K562 (cell line): ENCODE measurements around the gene CHMP1A. TPM values are rescaled to one million over a fixed set of nuclear protein-coding genes. Genes with fewer than 3 reads are reported as not detected.

Experiments
- ARNT ChIP-seq, 2 experiments: fragments of 450-650 bp; IDR thresholded peaks; 2 replicates each; pipeline ENCODE4 v1.6.1; 2016; ENCODE audit warnings: mild to moderate bottlenecking in 1 of 2
- BCL6 ChIP-seq: fragments of 250-450 bp; sonication (Bioruptor Pico); IDR thresholded peaks from 2 replicates; pipeline ENCODE4 v1.4.0; 2020
- BCLAF1 ChIP-seq, 2 experiments: fragments of 450-650 bp in 1 of 2; IDR thresholded peaks; 2 replicates each; pipeline ENCODE4 v1.6.1; 2011 to 2017; ENCODE audit warnings: low read depth in 2 of 2, antibody characterized with exemption in 1 of 2, borderline replicate concordance in 1 of 2, low read length in 1 of 2, mild to moderate bottlenecking in 1 of 2, mixed read lengths in 1 of 2; ENCODE audit not compliant: control insufficient read depth in 1 of 2
- BCOR ChIP-seq: fragments of 450-650 bp; IDR thresholded peaks from 2 replicates; pipeline ENCODE4 v1.6.1; 2016
- BHLHE40 ChIP-seq: IDR thresholded peaks from 2 replicates; pipeline ENCODE4 v1.6.1; 2011; ENCODE audit warnings: low read length, improper control_type of control experiment
- CHD2 ChIP-seq: IDR thresholded peaks from 2 replicates; pipeline ENCODE4 v1.6.1; 2011; ENCODE audit warnings: low read depth, low read length
- CREB5 ChIP-seq: fragments of 250-450 bp; sonication (Bioruptor Pico); IDR thresholded peaks from 2 replicates; pipeline ENCODE4 v1.5.0; 2020; ENCODE audit warnings: mild to moderate bottlenecking
- CTBP1 ChIP-seq: fragments of 450-650 bp; IDR thresholded peaks from 2 replicates; pipeline ENCODE4 v1.6.1; 2016; ENCODE audit warnings: borderline replicate concordance
- HES1 ChIP-seq: fragments of 450-650 bp; IDR thresholded peaks from 2 replicates; pipeline ENCODE4 v1.6.1; 2016; ENCODE audit warnings: low read depth, mild to moderate bottlenecking, moderate library complexity
- HOMEZ ChIP-seq: fragments of 250-450 bp; sonication (Bioruptor Pico); IDR thresholded peaks from 2 replicates; pipeline ENCODE4 v1.4.0; 2020; ENCODE audit warnings: mild to moderate bottlenecking, moderate library complexity
- IRF2 ChIP-seq: sonication (generic); formaldehyde crosslinking; IDR thresholded peaks from 2 replicates; pipeline ENCODE4 v1.8.1; 2022; ENCODE audit warnings: mild to moderate bottlenecking, missing genetic modification reagents
- KLF13 ChIP-seq: fragments of 450-650 bp; IDR thresholded peaks from 2 replicates; pipeline ENCODE4 v1.6.1; 2016; ENCODE audit warnings: missing genetic modification characterization, low read depth, mild to moderate bottlenecking, missing compliant biosample characterization, moderate library complexity, borderline replicate concordance
- MAFF ChIP-seq: IDR thresholded peaks from 2 replicates; pipeline ENCODE4 v1.6.1; 2012; ENCODE audit warnings: low read length, improper control_type of control experiment
- PRMT5 ChIP-seq: sonication (generic); formaldehyde crosslinking; IDR thresholded peaks from 2 replicates; pipeline ENCODE4 v1.5.0; 2020; ENCODE audit warnings: missing genetic modification reagents
- RB1 ChIP-seq: fragments of 450-650 bp; IDR thresholded peaks from 2 replicates; pipeline ENCODE4 v1.6.1; 2017; ENCODE audit warnings: low read depth, mild to moderate bottlenecking
- RHOXF2B ChIP-seq: fragments of 250-450 bp; sonication (Bioruptor Pico); conservative IDR thresholded peaks from 2 replicates; pipeline ENCODE4 v1.5.1; 2021
- SNAPC5 ChIP-seq: fragments of 250-450 bp; sonication (Bioruptor Pico); IDR thresholded peaks from 2 replicates; pipeline ENCODE4 v1.8.0; 2021; ENCODE audit warnings: moderate library complexity, mild to moderate bottlenecking, inconsistent platforms
- TARDBP ChIP-seq: fragments of 450-650 bp; IDR thresholded peaks from 2 replicates; pipeline ENCODE4 v1.6.1; 2016
- ZBTB9 ChIP-seq: fragments of 450-650 bp; formaldehyde crosslinking; IDR thresholded peaks from 2 replicates; pipeline ENCODE4 v1.4.0; 2020; ENCODE audit warnings: mild to moderate bottlenecking, moderate library complexity
- ZNF224 ChIP-seq: sonication (generic); formaldehyde crosslinking; IDR thresholded peaks from 2 replicates; pipeline ENCODE4 v1.8.0; 2022; ENCODE audit warnings: mild to moderate bottlenecking, missing genetic modification reagents
- ZNF384 ChIP-seq: IDR thresholded peaks from 2 replicates; pipeline ENCODE4 v1.6.1; 2012; ENCODE audit warnings: low read depth, low read length, improper control_type of control experiment
- ZZZ3 ChIP-seq: fragments of 450-650 bp; IDR thresholded peaks from 2 replicates; pipeline ENCODE4 v1.6.1; 2016; ENCODE audit warnings: antibody characterized with exemption, mild to moderate bottlenecking, moderate library complexity
- polyA plus RNA-seq, 8 experiments: library from polyadenylated mRNA; depleted of rRNA in 4 of 8; stranded (reverse) in 5 of 8; unstranded in 3 of 8; fragments of >200 nt; fragmentation: Nextera tagmentation in 2 of 8; fragmentation: Illumina TruSeq in 1 of 8; extraction: Ambion mirVana in 2 of 8; extraction: Trizol in 1 of 8; gene quantifications; 2 replicates each; pipeline versions ENCODE4 v1.2.1 to v1.2.3, GENCODE V29; 2011 to 2014; ENCODE audit warnings: inconsistent platforms in 1 of 8, missing spikeins in 1 of 8
- total RNA-seq, 7 experiments: library from RNA; depleted of rRNA in 6 of 7; stranded (reverse); fragments of >200 nt in 6 of 7; fragmentation: Illumina TruSeq in 2 of 7; extraction: Trizol in 2 of 7; gene quantifications; 2 replicates each; pipeline versions ENCODE4 v1.2.1 to v1.2.3, GENCODE V29; 2011 to 2021; ENCODE audit warnings: low replicate concordance in 1 of 7

Gene CHMP1A
- total and polyA plus RNA-seq, 9 of the 15 experiments (the other 6 are each of a cell fraction or from before 2014, with no cell fraction given) = 0.83 to 79.9 (median 45.2) TPM

GRCh38 chr16:89700100-89700648 is 42.7 kb upstream of the CHMP1A start (continued):
- TF ChIP-seq ZZZ3 = no peak
- peak; percentile 97 for TF ChIP-seq BHLHE40
- TF ChIP-seq PRMT5 (CRISPR knock-in tag) = no peak
- TF ChIP-seq TARDBP = peak; percentile 85; the same call in 1 of the 2 replicates
- TF ChIP-seq CREB5 (CRISPR knock-in tag) = no peak
- no peak for TF ChIP-seq SNAPC5
- no peak for TF ChIP-seq ZNF224 (CRISPR knock-in tag)
- TF ChIP-seq MAFF = no peak
- TF ChIP-seq ZNF384 = no peak
- no peak for TF ChIP-seq HES1
- TF ChIP-seq RB1 = peak; percentile 93
- TF ChIP-seq BCOR = no peak
- TF ChIP-seq RHOXF2B (CRISPR knock-in tag) = no peak
- no peak for TF ChIP-seq BCL6 (CRISPR knock-in tag)
- TF ChIP-seq ARNT (IDR thresholded peaks at IDR 0.05) = no peak; a peak in 1 of 4 replicates
- TF ChIP-seq CTBP1 = peak; percentile 68
- TF ChIP-seq BCLAF1 (IDR thresholded peaks at IDR 0.05; ENCODE audit: borderline replicate concordance in 1 of 2, control insufficient read depth in 1 of 2, low read depth in 2 of 2, low read length in 1 of 2) = no peak
- TF ChIP-seq KLF13 (tag) = peak; percentile 89; the same call in 1 of the 2 replicates
- TF ChIP-seq HOMEZ = no peak
- no peak for TF ChIP-seq IRF2 (CRISPR knock-in tag)
- TF ChIP-seq CHD2 = peak; percentile 39; the same call in 1 of the 2 replicates
- no peak; the same call in 1 of the 2 replicates for TF ChIP-seq ZBTB9
